Lower leg skin (tissue), 3 donors: ENCODE data around the gene LIPJ.

Source experiments
- CTCF ChIP-seq, 3 donors: fragments of 450-650 bp; IDR thresholded peaks; one replicate each; pipeline ENCODE4 v1.5.1; 2016; ENCODE audit warnings: antibody characterized with exemption in 3 of 3, mild to moderate bottlenecking in 3 of 3, moderate library complexity in 2 of 3
- POLR2A ChIP-seq, 2 donors: fragments of 450-650 bp; IDR thresholded peaks; one replicate each; pipeline ENCODE4 v1.6.1; 2016 to 2017; ENCODE audit warnings: antibody characterized with exemption in 2 of 2, mild to moderate bottlenecking in 1 of 2, moderate library complexity in 1 of 2

- no peak for TF ChIP-seq CTCF (IDR thresholded peaks at IDR 0.05)
- TF ChIP-seq POLR2A (IDR thresholded peaks at IDR 0.05) = no peak
Measured at GRCh38 chr10:88562152-88562551, 24.4 kb upstream of the LIPJ start.
